Nucleus accumbens (tissue), 56 donors: ENCODE data around the gene EPHB4.
A peak's percentile ranks its signal among the peaks of the same experiment; 100 is the strongest.

Source experiments
- DNase-seq, 56 donors: peaks; one replicate each; lab custom pipeline; 2025; lab: John Stamatoyannopoulos, UW

The EPHB4 gene

GRCh38 chr7:100827330-100828226 is at the start of gene EPHB4:
TSS of gene EPHB4 (minus strand) at chr7:100827523. CDS start at chr7:100827030, 493 bp downstream.
- peak in 9 of 56 donors; percentile 6 to 44 (median 18) for DNase-seq

- DNase-seq: peak in 6 of 56 donors; percentile 38 to 62 (median 54)
Measured at GRCh38 chr7:100875356-100875751, 48.0 kb upstream of the EPHB4 start.

GRCh38 chr7:100874577-100875355 is 47.4 kb upstream of the EPHB4 start, which contains the start of gene SRRT:
TSS of gene SRRT (plus strand) at chr7:100875103. CDS start at chr7:100875591, 488 bp downstream.
- DNase-seq: peak; percentile 84 to 99 (median 97)

- no peak for DNase-seq
Measured at GRCh38 chr7:100874300-100874576, 46.9 kb upstream of the EPHB4 start.

- DNase-seq: no peak
Measured at GRCh38 chr7:100873599-100874299, 46.4 kb upstream of the EPHB4 start.

- peak in 3 of 56 donors; percentile 23 to 31 (median 27) for DNase-seq
Measured at GRCh38 chr7:100867776-100868485, 40.6 kb upstream of the EPHB4 start.

- peak in 55 of 56 donors; percentile 15 to 93 (median 70) for DNase-seq
Measured at GRCh38 chr7:100867040-100867775, 39.9 kb upstream of the EPHB4 start, which contains the start of gene TRIP6. TSS of gene TRIP6 (plus strand) at chr7:100867387. CDS start at chr7:100867498, 111 bp downstream.

- no peak for DNase-seq
Measured at GRCh38 chr7:100866729-100867039, 39.4 kb upstream of the EPHB4 start.

GRCh38 chr7:100865938-100866728 is 38.8 kb upstream of the EPHB4 start:
- peak in 53 of 56 donors; percentile 8 to 94 (median 75) for DNase-seq

- peak in 18 of 56 donors; percentile 12 to 53 (median 34) for DNase-seq
Measured at GRCh38 chr7:100865372-100865911, 38.1 kb upstream of the EPHB4 start.

GRCh38 chr7:100864263-100864845 is 37.0 kb upstream of the EPHB4 start:
- no peak for DNase-seq

- peak in 5 of 56 donors; percentile 8 to 51 (median 34) for DNase-seq
Measured at GRCh38 chr7:100863406-100863950, 36.2 kb upstream of the EPHB4 start.

- no peak for DNase-seq
Measured at GRCh38 chr7:100861616-100861985, 34.3 kb upstream of the EPHB4 start.

- no peak for DNase-seq
Measured at GRCh38 chr7:100860702-100861615, 33.6 kb upstream of the EPHB4 start.

- no peak for DNase-seq
Measured at GRCh38 chr7:100859856-100860255, 32.5 kb upstream of the EPHB4 start.

- no peak for DNase-seq
Measured at GRCh38 chr7:100856871-100857282, 29.6 kb upstream of the EPHB4 start.

- no peak for DNase-seq
Measured at GRCh38 chr7:100855515-100855914, 28.2 kb upstream of the EPHB4 start.
